A549 (cell line): ENCODE data around the gene TLR2.

Source experiments
- CEBPB ChIP-seq, 2 experiments: fragments of >200 bp in 1 of 2; sonication (Bioruptor Twin) in 1 of 2; formaldehyde crosslinking in 1 of 2; IDR thresholded peaks; 2 replicates each; pipeline ENCODE4 v1.6.1; 2012 to 2016
- CHD2 ChIP-seq: fragments of 150-350 bp; IDR thresholded peaks from 2 replicates; pipeline ENCODE4 v1.6.1; 2014; ENCODE audit warnings: low read length; ENCODE audit not compliant: partially characterized antibody
- JUN ChIP-seq, 2 experiments: fragments of >200 bp; sonication (Bioruptor Twin); formaldehyde crosslinking; IDR thresholded peaks; 2 replicates in 1 of 2; 3 replicates in 1 of 2; pipeline ENCODE4 v1.6.1; 2016 to 2017
- MYC ChIP-seq: IDR thresholded peaks from 2 replicates; pipeline ENCODE4 v1.6.1; 2012; ENCODE audit warnings: mild to moderate bottlenecking, inconsistent platforms, low read length, improper control_type of control experiment, borderline replicate concordance
- NFE2L2 ChIP-seq: fragments of 150-350 bp; conservative IDR thresholded peaks from 2 replicates; pipeline ENCODE4 v1.6.1; 2014; ENCODE audit warnings: low read length
- PHF8 ChIP-seq: fragments of 200-600 bp; sonication (generic); IDR thresholded peaks from 2 replicates; pipeline ENCODE4 v1.6.1; 2016; ENCODE audit warnings: low read depth, mild to moderate bottlenecking, antibody characterized with exemption, moderate library complexity, borderline replicate concordance
- POLR2A ChIP-seq: IDR thresholded peaks from 2 replicates; pipeline ENCODE4 v1.6.1; 2012; ENCODE audit warnings: mild to moderate bottlenecking, low read length
- RAD21 ChIP-seq, 2 experiments: fragments of >200 bp in 1 of 2; sonication (Bioruptor Twin) in 1 of 2; formaldehyde crosslinking in 1 of 2; IDR thresholded peaks in 1 of 2; conservative IDR thresholded peaks in 1 of 2; 2 replicates in 1 of 2; 3 replicates in 1 of 2; pipeline ENCODE4 v1.6.1; 2012 to 2018; ENCODE audit warnings: inconsistent platforms in 1 of 2
- RFX5 ChIP-seq: fragments of 450-650 bp; IDR thresholded peaks from 2 replicates; pipeline ENCODE4 v1.7.1; 2014; ENCODE audit warnings: antibody characterized with exemption, mild to moderate bottlenecking, moderate library complexity
- RNF2 ChIP-seq: fragments of 200-600 bp; sonication (generic); IDR thresholded peaks from 2 replicates; pipeline ENCODE4 v1.6.1; 2016; ENCODE audit warnings: low read depth, mild to moderate bottlenecking, antibody characterized with exemption, moderate library complexity, borderline replicate concordance
- SREBF2 ChIP-seq: fragments of 450-650 bp; IDR thresholded peaks from 2 replicates; pipeline ENCODE4 v1.6.1; 2014; ENCODE audit warnings: mild to moderate bottlenecking, moderate library complexity
- ZC3H11A ChIP-seq: fragments of 450-650 bp; IDR thresholded peaks from 2 replicates; pipeline ENCODE4 v1.6.1; 2014; ENCODE audit warnings: antibody characterized with exemption, mild to moderate bottlenecking
- TF ChIP-seq, protein P1 (sequence below): fragments of >200 bp; sonication (Bioruptor Twin); formaldehyde crosslinking; IDR thresholded peaks from 3 replicates; pipeline ENCODE4 v1.5.1; 2016
- TF ChIP-seq, protein P2 (sequence below): fragments of 200-600 bp; sonication (generic); IDR thresholded peaks from 2 replicates; pipeline ENCODE4 v1.6.1; 2016; ENCODE audit warnings: antibody characterized with exemption, mild to moderate bottlenecking, moderate library complexity

GRCh38 chr4:153663667-153664066, 20.4 kb upstream of the TLR2 start:
- no peak for TF ChIP-seq CEBPB (IDR thresholded peaks at IDR 0.05)
- TF ChIP-seq, protein P1, sequence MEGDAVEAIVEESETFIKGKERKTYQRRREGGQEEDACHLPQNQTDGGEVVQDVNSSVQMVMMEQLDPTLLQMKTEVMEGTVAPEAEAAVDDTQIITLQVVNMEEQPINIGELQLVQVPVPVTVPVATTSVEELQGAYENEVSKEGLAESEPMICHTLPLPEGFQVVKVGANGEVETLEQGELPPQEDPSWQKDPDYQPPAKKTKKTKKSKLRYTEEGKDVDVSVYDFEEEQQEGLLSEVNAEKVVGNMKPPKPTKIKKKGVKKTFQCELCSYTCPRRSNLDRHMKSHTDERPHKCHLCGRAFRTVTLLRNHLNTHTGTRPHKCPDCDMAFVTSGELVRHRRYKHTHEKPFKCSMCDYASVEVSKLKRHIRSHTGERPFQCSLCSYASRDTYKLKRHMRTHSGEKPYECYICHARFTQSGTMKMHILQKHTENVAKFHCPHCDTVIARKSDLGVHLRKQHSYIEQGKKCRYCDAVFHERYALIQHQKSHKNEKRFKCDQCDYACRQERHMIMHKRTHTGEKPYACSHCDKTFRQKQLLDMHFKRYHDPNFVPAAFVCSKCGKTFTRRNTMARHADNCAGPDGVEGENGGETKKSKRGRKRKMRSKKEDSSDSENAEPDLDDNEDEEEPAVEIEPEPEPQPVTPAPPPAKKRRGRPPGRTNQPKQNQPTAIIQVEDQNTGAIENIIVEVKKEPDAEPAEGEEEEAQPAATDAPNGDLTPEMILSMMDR, result no peak
- TF ChIP-seq POLR2A, result no peak
- no peak for TF ChIP-seq MYC
- no peak for TF ChIP-seq RAD21 (conservative IDR thresholded peaks at IDR 0.05 in 1 of 2, IDR thresholded peaks at IDR 0.05 in 1 of 2)
- no peak for TF ChIP-seq RFX5
- no peak for TF ChIP-seq JUN (IDR thresholded peaks at IDR 0.05)
- TF ChIP-seq CHD2, result no peak
- no peak for TF ChIP-seq RNF2
- TF ChIP-seq, protein P2, sequence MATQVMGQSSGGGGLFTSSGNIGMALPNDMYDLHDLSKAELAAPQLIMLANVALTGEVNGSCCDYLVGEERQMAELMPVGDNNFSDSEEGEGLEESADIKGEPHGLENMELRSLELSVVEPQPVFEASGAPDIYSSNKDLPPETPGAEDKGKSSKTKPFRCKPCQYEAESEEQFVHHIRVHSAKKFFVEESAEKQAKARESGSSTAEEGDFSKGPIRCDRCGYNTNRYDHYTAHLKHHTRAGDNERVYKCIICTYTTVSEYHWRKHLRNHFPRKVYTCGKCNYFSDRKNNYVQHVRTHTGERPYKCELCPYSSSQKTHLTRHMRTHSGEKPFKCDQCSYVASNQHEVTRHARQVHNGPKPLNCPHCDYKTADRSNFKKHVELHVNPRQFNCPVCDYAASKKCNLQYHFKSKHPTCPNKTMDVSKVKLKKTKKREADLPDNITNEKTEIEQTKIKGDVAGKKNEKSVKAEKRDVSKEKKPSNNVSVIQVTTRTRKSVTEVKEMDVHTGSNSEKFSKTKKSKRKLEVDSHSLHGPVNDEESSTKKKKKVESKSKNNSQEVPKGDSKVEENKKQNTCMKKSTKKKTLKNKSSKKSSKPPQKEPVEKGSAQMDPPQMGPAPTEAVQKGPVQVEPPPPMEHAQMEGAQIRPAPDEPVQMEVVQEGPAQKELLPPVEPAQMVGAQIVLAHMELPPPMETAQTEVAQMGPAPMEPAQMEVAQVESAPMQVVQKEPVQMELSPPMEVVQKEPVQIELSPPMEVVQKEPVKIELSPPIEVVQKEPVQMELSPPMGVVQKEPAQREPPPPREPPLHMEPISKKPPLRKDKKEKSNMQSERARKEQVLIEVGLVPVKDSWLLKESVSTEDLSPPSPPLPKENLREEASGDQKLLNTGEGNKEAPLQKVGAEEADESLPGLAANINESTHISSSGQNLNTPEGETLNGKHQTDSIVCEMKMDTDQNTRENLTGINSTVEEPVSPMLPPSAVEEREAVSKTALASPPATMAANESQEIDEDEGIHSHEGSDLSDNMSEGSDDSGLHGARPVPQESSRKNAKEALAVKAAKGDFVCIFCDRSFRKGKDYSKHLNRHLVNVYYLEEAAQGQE, result no peak
- TF ChIP-seq PHF8, result no peak
- no peak for TF ChIP-seq ZC3H11A
- no peak for TF ChIP-seq SREBF2
- no peak for TF ChIP-seq NFE2L2
